T-cell (primary cell): ENCODE measurements around the gene LRRC27. TPM values are rescaled to one million over a fixed set of nuclear protein-coding genes. Genes with fewer than 3 reads are reported as not detected.

Experiments used
- ATAC-seq, 4 experiments: fragments of 200-7000 bp in 3 of 4; fragments of 150-1000 bp in 1 of 4; cut with Tn5 transposase; replicated peaks in 1 of 4; 1 replicate in 3 of 4; 2 replicates in 1 of 4; pipeline ENCODE4 v1.10.0; 2021; ENCODE audit warnings: moderate library complexity in 3 of 4, mild to moderate bottlenecking in 2 of 4, moderate number of reproducible peaks in 1 of 4
- CTCF ChIA-PET, 2 donors: fragments of 300-600 bp; sonication (Branson Sonifier 250); formaldehyde crosslinking; loops; one replicate each; lab custom pipeline; 2022; ENCODE audit warnings: antibody characterized with exemption in 2 of 2; lab: Charles Lee
- POLR2A ChIA-PET, 2 donors: fragments of 300-600 bp; sonication (Branson Sonifier 250); formaldehyde crosslinking; loops; one replicate each; lab custom pipeline; 2022; ENCODE audit warnings: antibody characterized with exemption in 2 of 2; lab: Charles Lee
- DNase-seq, 35 experiments: peaks; one replicate each; pipeline versions ENCODE4 v3.0.0 to v3.0.0-alpha.2; 2013 to 2023
- H3K27ac ChIP-seq: one replicate; pipeline ENCODE4 v1.5.1; 2013; ENCODE audit warnings: low read length
- H3K27me3 ChIP-seq, 2 experiments: replicated peaks in 1 of 2; 1 replicate in 1 of 2; 2 replicates in 1 of 2; pipeline versions ENCODE4 v1.6.1 to v1.7.0; 2013; ENCODE audit warnings: low read length in 1 of 2, mixed read lengths in 1 of 2; ENCODE audit not compliant: control insufficient read depth in 2 of 2, insufficient read depth in 2 of 2; ENCODE audit errors: extremely low read depth in 1 of 2
- H3K36me3 ChIP-seq, 2 donors: 1 replicate in 1 of 2; 2 replicates in 1 of 2; pipeline versions ENCODE4 v1.6.1 to v1.7.0; 2013; ENCODE audit warnings: low read length in 1 of 2; ENCODE audit not compliant: control insufficient read depth in 2 of 2, insufficient read depth in 1 of 2; ENCODE audit errors: extremely low read depth in 1 of 2
- H3K4me1 ChIP-seq, 2 experiments: 1 replicate in 1 of 2; 2 replicates in 1 of 2; pipeline versions ENCODE4 v1.6.1 to v1.7.0; 2013; ENCODE audit warnings: low read length in 2 of 2, mixed read lengths in 1 of 2; ENCODE audit not compliant: insufficient read depth in 2 of 2, control insufficient read depth in 1 of 2; ENCODE audit errors: extremely low read depth in 1 of 2
- H3K4me3 ChIP-seq, 2 donors: 1 replicate in 1 of 2; 2 replicates in 1 of 2; pipeline versions ENCODE4 v1.5.1 to v1.7.0; 2013; ENCODE audit warnings: mild to moderate bottlenecking in 2 of 2, low read length in 1 of 2, moderate library complexity in 1 of 2; ENCODE audit not compliant: control insufficient read depth in 1 of 2; ENCODE audit errors: extremely low read depth in 1 of 2
- H3K9me3 ChIP-seq: 2 replicates; pipeline ENCODE4 v1.7.0; 2013
- H3K27ac Mint-ChIP-seq, 2 donors: one replicate each; pipeline ENCODE4 v1.8.0; 2020 to 2021; ENCODE audit warnings: mild to moderate bottlenecking in 2 of 2, mixed read lengths in 2 of 2
- H3K27me3 Mint-ChIP-seq, 2 donors: one replicate each; pipeline ENCODE4 v1.8.0; 2021 to 2022; ENCODE audit warnings: mixed read lengths in 2 of 2
- H3K36me3 Mint-ChIP-seq: one replicate; pipeline ENCODE4 v1.8.0; 2021; ENCODE audit warnings: mixed read lengths
- H3K4me1 Mint-ChIP-seq, 3 donors: one replicate each; pipeline ENCODE4 v1.8.0; 2020 to 2022; ENCODE audit warnings: mixed read lengths in 3 of 3, mild to moderate bottlenecking in 1 of 3
- H3K4me3 Mint-ChIP-seq, 3 donors: one replicate each; pipeline ENCODE4 v1.8.0; 2020 to 2022; ENCODE audit warnings: mild to moderate bottlenecking in 3 of 3, mixed read lengths in 3 of 3, moderate library complexity in 3 of 3
- H3K9me3 Mint-ChIP-seq, 3 donors: one replicate each; pipeline ENCODE4 v1.8.0; 2020 to 2022; ENCODE audit warnings: mixed read lengths in 3 of 3
- WGBS: methylation state at CpG from one replicate; pipeline ENCODE4 v1.1.5; 2013; ENCODE audit warnings: missing lambda C conversion rate; ENCODE audit not compliant: insufficient coverage; 5-methylcytosine and 5-hydroxymethylcytosine counted together
- total RNA-seq, 35 experiments: library from RNA in 6 of 35; stranded (reverse) in 6 of 35; fragments of 120-200 nt in 1 of 35; gene quantifications; one replicate each; pipeline versions ENCODE4 v1.2.1 to v1.2.4 and lab custom pipeline; 2013 to 2026

Gene LRRC27
- total RNA-seq, 5 donors from 2014 or later (not counting 1 experiment from before 2014, with no cell fraction given), result 3.1 to 7.8 (median 7.0) TPM

DNA sequence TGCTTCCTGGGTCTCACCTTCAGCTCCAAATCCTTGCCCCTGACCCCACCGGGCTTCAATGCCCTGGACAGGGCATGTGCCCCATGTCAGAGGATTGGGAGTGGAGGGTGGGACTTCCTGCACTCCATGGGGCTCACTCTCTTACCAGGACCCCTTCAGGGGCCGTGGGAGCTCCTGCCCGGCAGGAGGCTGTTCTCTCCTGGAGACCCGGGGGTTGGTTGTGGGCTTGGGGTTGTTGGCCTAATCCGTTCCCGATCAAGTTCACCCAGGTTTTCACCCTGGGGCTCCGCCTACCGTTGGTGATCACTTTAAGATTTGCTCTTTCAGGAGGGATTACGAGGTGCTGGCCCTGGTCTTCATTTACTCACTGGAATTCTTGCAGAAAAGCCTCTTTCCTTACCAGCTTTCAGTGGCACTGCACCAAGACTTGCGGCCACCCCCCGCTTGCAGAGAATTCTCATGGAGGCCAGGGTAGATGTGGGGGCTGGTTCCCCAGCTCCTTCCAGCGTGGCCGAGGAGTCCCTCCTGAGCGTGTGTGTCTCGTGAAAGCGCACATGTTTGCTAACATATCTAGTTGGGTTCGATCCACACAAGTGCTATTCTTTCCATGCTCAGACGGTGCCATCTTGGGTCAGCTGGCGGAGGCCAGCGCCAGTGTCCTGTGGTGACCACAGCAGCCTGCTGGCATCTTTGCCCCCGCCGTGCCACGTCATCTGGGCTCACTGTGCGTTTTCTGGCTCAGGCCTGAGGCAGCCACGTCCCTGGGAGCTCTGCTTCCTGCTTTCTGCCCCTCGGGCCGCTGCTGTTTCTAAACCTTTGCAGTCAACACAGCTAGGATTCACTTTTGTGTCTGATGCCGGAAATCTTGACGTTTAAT lies 80.6 kb downstream of the LRRC27 start:
- 87% methylated on average over 21 of the region's 29 CpGs for WGBS
- no peak overlapping the region for H3K4me3 ChIP-seq
- peaks cover 8% of the 10 kb centered on the region for H3K36me3 Mint-ChIP-seq
- DNase-seq (no peak), ATAC-seq (no peak)
- peaks cover 8 to 19% (median 17%) of the 10 kb centered on the region in 3 donors for H3K4me1 Mint-ChIP-seq
- H3K27me3 Mint-ChIP-seq, result no peaks in the 10 kb centered on the region
- no peaks in the 10 kb centered on the region for H3K9me3 Mint-ChIP-seq
- peaks cover 3 to 6% of the 10 kb centered on the region in 2 donors for H3K36me3 ChIP-seq
- no peak overlapping the region for H3K4me3 Mint-ChIP-seq
- H3K27ac Mint-ChIP-seq, result no peak overlapping the region
- peaks cover 2 to 21% of the 10 kb centered on the region in 2 experiments for H3K4me1 ChIP-seq
- no peaks in the 10 kb centered on the region for H3K9me3 ChIP-seq
- ChIA-PET POLR2A (no interaction called here), CTCF (interaction anchor here in 1 of 2 donors (0.8 kb wide), 1 partner anchor 9 kb away, joined by 7 read pairs; no protein-coding TSS in a partner anchor)
- no peak overlapping the region for H3K27ac ChIP-seq
- no peaks in the 10 kb centered on the region for H3K27me3 ChIP-seq

DNA sequence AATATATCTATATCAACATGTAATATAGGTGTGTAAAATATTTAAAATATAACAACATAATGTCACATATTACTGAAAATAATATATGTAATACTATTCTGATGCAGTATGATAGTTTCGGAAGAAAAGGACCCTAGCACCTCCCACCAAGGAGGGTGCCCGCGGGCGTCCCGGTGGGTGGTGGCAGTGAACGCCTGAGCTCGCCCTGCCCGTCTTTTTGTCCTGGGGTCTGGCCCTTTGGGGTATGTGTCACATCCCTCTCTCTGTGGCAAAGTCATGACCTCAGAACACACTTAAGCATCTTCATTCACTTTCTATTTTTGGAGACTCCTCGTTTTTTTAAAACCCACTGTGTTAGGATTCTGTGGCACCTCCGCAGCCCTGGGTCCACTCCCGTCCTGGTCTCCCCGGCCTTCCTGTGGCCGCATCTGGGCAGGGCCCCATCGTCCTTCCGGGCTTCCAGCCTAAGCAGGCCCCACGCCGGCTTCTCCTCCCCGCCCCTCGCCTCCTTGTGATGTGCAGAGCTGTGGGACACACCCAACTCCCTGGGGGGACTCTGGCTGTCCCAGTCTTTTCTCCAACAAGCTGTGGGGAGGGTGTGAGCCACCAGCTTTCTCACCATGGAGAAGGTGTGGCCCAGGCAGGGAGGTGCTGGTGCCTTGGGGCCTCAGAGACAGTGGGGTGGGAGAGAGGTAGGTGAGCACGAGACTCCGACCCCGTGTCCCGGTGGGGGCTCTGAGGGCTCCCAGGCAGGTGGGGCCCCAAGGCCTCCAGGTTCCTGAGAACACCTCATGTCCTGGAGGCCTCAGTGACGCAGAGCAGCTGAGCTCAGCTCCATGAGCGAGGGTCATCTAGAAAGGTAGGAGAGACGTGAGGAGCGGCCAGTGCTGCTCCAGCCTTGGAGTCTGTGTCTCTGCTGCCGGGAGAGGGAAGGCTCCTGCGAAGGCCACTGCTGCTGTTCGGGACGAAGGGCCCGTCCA lies 81.5 kb downstream of the LRRC27 start:
- Mint-ChIP-seq H3K4me1 (peaks cover 6 to 17% (median 15%) of the 10 kb centered on the region in 3 donors), H3K9me3 (no peaks in the 10 kb centered on the region), H3K4me3 (no peak overlapping the region), H3K27me3 (no peaks in the 10 kb centered on the region), H3K36me3 (peaks cover 8% of the 10 kb centered on the region), H3K27ac (no peak overlapping the region)
- Histone ChIP-seq H3K27me3 (no peaks in the 10 kb centered on the region), H3K36me3 (peaks cover 2 to 6% of the 10 kb centered on the region in 2 donors), H3K27ac (no peak overlapping the region), H3K4me3 (no peak overlapping the region), H3K9me3 (no peaks in the 10 kb centered on the region), H3K4me1 (peaks cover 0 to 13% of the 10 kb centered on the region in 2 experiments)
- DNase-seq (no peak), ATAC-seq (no peak)
- ChIA-PET CTCF (interaction anchor here in 1 of 2 donors (0.8 kb wide), 1 partner anchor 30 kb away, joined by 3 read pairs; no protein-coding TSS in a partner anchor), POLR2A (no interaction called here)
- 92% methylated on average over 28 of the region's 32 CpGs for WGBS

DNA sequence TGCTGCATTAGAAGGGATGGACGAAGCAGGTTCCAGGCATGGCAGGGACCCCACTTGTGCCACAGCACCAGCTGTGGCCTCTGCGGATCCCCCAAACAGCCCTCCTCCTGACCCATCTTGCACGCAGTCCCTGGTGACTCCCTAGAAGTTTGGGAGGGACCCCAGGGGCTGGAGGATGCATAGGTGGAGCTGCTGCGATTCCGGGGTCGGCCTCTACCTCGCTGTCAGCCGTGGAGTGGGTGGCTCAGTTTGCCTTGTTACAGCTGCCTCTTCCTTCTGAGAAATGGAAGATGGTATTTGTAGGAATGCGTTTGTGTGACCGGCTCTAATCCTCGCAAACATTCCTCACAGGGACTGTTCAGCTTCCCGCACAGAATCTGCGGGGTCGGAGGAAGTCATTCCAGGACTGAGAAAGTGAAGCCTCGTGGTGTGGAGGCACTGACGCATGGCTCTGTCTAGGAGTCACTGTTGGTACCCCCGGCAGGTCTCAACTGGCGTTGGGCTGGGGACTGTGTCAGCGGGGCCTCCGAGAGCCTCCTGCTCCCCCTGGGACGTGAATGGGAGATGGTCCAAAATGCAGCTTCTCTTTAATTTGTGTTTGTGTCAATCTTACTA lies 82.5 kb downstream of the LRRC27 start:
- no peaks in the 10 kb centered on the region for H3K9me3 ChIP-seq
- Mint-ChIP-seq H3K27ac (no peak overlapping the region), H3K4me1 (peaks cover 10 to 20% (median 17%) of the 10 kb centered on the region in 3 donors), H3K36me3 (peaks cover 8% of the 10 kb centered on the region), H3K27me3 (no peaks in the 10 kb centered on the region), H3K4me3 (no peak overlapping the region), H3K9me3 (no peaks in the 10 kb centered on the region)
- no peak for ATAC-seq
- no peak overlapping the region for H3K4me3 ChIP-seq
- H3K27me3 ChIP-seq, result no peaks in the 10 kb centered on the region
- H3K27ac ChIP-seq, result no peak overlapping the region
- no peak for DNase-seq
- H3K4me1 ChIP-seq, result peaks cover 0 to 12% of the 10 kb centered on the region in 2 experiments
- 94% methylated on average over 13 of the region's 21 CpGs for WGBS
- ChIA-PET CTCF (no interaction called here), POLR2A (no interaction called here)
- H3K36me3 ChIP-seq, result peaks cover 0 to 2% of the 10 kb centered on the region in 2 donors

DNA sequence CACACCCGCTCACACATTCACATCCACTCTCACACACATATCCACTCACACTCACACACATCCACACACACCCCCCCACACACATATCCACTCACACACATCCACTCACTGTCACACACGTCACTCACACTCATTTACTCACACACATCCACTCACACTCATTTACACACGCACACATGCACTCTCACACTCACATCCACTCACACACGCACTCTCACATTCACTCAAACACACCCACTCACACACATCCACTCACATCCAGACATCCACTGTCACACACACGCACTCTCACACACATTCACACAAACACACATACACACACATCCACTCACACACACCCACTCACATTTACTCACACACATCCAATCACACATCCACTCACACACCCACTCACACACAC lies 83.3 kb downstream of the LRRC27 start:
- no peak overlapping the region for H3K4me3 Mint-ChIP-seq
- no peaks in the 10 kb centered on the region for H3K9me3 ChIP-seq
- ATAC-seq (no peak), DNase-seq (no peak)
- H3K27me3 Mint-ChIP-seq, result no peaks in the 10 kb centered on the region
- H3K4me1 ChIP-seq, result peaks cover 0 to 18% of the 10 kb centered on the region in 2 experiments
- H3K4me1 Mint-ChIP-seq, result peaks cover 14 to 21% (median 20%) of the 10 kb centered on the region in 3 donors
- peaks cover 0 to 2% of the 10 kb centered on the region in 2 donors for H3K36me3 ChIP-seq
- no peak overlapping the region for H3K27ac Mint-ChIP-seq
- no peak overlapping the region for H3K27ac ChIP-seq
- H3K27me3 ChIP-seq, result no peaks in the 10 kb centered on the region
- no peak overlapping the region for H3K4me3 ChIP-seq
- H3K36me3 Mint-ChIP-seq, result peaks cover 8% of the 10 kb centered on the region
- ChIA-PET POLR2A (no interaction called here), CTCF (no interaction called here)
- H3K9me3 Mint-ChIP-seq, result no peaks in the 10 kb centered on the region
- WGBS, result 83% methylated on average over 5 of the region's 5 CpGs

DNA sequence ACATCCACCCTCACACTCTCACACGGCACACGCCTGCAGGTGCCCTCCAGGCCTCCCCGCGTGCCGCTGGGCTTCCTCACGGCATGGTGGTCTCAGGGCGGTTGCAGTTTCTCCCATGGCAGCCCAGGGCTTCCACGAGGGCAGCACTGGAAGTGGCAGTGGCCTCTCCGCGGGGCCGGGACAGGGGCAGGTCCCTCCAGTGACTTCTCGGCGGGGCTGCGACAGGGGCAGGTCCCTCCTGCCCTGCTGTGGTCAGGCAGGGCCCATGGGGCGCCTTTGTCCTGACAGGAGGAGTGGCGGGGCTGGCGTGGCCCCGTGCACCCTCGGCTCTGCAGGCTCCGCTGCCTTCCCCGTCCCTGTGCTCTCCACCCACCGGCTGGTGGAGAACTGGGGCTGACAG lies 84.0 kb downstream of the LRRC27 start:
- ChIA-PET POLR2A (no interaction called here), CTCF (no interaction called here)
- Histone ChIP-seq H3K9me3 (no peaks in the 10 kb centered on the region), H3K36me3 (peaks cover 0 to 2% of the 10 kb centered on the region in 2 donors), H3K4me3 (no peak overlapping the region), H3K4me1 (peaks cover 4 to 25% of the 10 kb centered on the region in 2 experiments), H3K27me3 (no peaks in the 10 kb centered on the region), H3K27ac (no peak overlapping the region)
- Mint-ChIP-seq H3K9me3 (no peaks in the 10 kb centered on the region), H3K36me3 (peaks cover 8% of the 10 kb centered on the region), H3K27me3 (no peaks in the 10 kb centered on the region), H3K4me1 (peaks cover 21 to 28% (median 23%) of the 10 kb centered on the region in 3 donors), H3K4me3 (no peak overlapping the region), H3K27ac (no peak overlapping the region)
- WGBS, result 95% methylated on average over 21 of the region's 22 CpGs
- DNase-seq (no peak), ATAC-seq (no peak)
